Inflammatory macrophage (primary cell): ENCODE results near the gene CCDC57.

Experiments used
- DNase-seq, 2 donors: peaks; one replicate each; pipeline ENCODE4 v3.0.0-alpha.2; 2020 to 2022

Gene CCDC57

DNA sequence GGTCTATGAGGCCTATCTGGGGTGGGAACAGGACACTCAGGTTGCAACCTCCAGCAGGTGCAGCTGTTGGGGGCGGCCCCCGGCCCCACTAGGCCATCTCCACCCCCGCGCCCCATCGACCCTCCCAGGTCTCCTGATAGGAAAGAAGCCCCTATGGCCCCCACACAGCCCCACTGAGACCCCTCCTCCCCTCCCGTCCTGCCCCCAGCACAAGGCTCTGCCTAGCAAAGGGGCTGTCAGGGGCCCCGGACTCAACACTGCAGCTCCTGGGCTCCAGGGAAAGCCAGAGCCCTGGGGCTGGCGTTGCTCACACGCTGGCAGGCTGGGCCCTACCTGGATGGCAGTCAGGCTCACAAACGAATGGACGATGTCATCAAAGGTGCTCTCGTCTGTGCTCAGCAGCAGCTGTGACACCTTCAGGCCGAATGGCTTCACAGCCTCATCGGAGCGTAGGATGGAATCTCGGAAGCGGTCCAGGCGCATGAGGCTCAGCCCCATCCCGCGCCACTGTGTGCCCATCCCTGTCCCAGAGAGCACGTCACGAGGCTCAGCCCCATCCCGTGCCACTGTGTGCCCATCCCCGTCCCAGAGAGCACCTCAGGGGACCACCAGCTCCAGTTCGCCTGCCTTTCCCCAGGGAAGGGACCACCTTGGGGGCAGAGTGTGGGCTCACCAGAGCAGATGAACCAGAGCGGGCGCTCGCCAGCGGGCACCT lies 121.9 kb downstream of the CCDC57 start:
- DNase-seq: no peak

GRCh38 chr17:82089723-82090548 lies 122.7 kb downstream of the CCDC57 start:
- DNase-seq: no peak

GRCh38 chr17:82088838-82089722 lies 123.6 kb downstream of the CCDC57 start:
- DNase-seq: no peak

DNA sequence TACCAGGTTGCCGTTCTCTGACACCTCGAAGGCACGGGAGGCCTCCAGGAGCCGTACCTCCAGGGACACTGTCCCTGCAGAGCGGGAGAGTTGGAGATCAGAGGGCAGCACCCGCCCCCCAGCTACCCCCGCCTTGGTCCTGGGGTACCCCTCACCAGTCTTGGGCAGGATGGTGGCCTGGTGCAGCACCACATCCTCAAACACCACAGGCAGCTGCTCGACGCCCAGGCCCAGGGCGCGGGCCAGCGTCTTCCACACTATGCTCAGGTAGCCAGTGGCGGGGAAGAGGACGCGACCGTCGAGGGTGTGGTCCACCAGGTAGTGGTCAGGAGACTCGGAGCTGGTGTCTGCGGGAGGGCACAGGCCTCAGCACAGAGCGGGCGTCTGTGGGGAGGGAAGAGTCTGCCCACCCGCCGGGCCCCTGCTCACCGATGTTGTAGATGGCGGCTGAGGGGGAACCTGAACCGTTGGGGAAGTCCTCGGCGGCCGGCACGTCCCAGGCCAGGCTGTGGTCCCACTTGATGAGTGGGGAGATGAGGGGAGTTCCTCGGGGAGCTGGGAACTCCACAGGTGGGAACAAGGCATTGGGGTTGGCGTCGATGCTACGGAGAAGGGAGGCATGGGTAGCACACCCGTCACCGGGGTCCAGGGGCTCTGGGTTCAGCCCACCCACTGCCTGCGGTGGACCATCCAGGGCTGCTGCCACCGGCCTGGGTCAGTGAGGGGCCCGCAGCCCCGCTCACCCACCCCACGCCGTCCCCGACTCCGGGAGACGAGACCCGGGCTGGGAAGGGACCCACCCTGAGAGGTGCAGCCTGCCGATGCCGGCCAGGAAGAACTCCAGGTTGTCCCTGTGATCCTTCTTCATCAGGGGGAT lies 124.4 kb downstream of the CCDC57 start:
- DNase-seq: no peak

- DNase-seq: no peak
Observed at GRCh38 chr17:82086941-82087906, 125.4 kb downstream of the CCDC57 start.

DNA sequence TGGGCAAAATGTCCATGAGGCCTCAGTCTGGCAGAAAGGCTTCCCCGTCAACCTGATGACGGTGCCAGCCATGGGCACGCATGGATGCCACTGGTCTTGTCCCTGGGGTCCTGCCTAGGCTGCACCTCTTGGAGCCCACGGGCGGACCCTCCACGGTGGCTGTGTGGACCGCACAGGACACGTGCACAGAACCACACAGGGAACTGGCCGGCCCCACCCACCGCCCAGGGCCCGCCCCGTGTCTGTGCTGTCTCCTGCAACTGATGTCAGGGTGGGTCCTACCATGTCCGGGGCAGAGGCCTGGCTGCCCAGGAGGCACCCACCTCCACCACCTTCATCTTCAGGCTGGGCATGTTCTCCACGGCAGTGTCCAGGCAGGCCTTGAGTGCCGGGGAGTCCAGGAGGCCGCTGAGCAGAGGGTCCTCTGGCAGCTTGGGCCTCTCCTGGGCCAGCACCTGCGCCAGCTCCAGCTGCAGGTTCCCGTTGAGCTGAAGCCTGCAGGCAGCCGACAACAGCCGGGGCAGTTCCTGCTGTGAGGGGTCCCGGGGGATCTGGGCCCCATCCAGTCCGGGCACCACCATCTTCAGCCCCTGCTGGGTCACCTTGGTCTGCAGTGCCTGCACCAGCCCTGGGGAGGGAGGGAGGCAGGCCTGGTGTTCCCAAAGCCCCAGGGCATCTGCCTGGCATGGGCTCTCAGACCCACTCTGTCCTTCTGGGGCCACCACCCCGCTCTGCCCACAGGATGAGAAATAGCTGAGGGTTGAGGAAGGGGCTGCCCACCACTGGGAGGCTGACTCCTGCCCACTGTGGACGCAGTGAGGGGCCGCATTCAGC lies 126.5 kb downstream of the CCDC57 start:
- DNase-seq: no peak

DNA sequence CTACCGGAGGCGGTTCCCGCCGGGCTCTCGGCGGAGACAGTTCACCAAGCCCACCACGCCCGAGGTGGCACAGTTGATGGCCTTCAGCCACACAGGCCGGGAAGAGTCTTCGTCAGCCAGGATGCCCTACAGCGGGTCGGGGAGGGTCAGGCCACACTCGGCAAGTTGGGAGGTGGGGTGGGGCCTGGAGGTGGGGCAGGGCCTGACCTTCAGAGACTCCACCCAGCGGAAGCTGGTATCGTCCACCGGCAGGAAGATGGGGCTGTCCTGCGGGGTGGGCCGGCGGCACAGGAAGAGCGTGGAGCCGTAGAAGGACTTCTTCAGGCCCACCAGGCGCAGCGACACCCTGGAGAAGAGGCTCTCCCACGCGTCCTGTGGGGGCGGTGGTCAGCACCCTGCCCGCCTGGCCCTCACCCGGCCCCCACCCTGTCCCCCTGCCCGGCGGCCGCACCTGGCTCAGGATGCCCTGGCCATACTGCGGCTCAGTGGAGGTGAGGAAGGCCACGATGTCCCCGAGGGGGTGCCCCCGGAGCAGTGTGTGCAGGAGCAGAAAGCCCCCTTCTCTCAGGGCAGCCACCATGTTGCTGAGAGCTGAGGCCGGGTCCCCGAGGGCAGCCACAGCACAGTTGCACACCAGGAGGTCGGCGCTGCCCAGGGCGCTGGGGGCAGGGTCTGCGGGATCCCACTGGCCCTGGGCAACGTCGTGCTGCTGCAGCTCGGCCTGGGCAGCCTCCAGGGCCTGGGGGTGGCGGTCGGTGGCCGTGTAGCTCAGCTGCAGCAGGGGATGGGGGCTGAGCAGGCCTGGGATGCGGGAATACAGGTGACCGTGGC lies 127.4 kb downstream of the CCDC57 start:
- DNase-seq: no peak

DNA sequence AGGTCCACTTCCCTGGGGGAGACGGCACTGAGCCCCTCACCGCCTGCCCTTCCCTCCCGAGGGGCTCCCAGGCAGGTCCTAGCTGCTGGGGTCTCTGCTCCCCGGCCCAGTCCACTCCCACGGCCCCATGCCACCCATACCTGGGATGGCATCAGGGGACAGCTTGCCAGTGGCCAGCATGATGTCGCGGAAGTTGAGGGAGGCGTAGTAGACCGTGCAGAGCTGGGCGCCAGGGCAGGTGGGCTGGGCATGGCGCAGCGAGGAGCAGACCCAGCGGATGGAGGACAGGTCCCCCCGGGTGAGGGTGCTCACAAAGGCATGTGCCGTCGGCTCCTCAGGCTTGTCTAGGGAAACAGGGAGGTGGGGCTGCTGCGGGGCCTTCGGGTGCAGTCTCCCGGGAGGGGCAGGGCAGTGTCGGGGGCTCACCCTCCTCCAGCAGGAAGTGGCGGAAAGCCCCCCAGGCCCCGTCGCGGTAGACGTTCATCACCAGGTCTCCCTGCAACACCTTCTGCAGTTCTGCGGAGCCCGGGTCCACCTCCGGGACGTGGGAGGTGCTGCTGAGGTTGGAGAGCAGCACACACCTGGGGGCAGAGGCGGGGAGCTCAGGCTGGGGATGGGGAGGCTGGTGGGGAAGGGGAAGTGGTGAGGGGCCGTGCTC lies 128.1 kb downstream of the CCDC57 start:
- DNase-seq: no peak

- DNase-seq: no peak
Observed at GRCh38 chr17:82083533-82084359, 128.9 kb downstream of the CCDC57 start.

- no peak for DNase-seq
Observed at GRCh38 chr17:82083009-82083408, 129.6 kb downstream of the CCDC57 start.

DNA sequence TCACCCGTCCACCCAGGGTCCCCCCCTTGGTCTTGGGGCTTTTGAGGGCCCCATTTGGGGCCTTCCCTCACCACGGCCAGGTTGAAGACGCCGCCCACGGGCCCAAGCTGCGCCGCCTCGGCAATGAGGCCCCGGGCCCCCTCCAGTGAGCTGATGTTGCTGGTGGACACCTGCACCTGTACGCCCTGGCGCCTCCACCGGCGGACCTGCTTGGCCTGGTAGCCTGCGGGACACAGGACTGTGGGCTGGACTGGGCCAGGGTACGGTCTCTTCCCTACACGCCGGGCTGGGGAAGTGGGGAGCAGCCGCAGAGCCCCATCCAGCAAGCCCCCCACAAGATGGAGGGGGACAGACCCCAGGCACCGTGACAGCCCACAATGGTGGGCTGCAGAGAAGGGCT lies 130.2 kb downstream of the CCDC57 start:
- DNase-seq: no peak

DNA sequence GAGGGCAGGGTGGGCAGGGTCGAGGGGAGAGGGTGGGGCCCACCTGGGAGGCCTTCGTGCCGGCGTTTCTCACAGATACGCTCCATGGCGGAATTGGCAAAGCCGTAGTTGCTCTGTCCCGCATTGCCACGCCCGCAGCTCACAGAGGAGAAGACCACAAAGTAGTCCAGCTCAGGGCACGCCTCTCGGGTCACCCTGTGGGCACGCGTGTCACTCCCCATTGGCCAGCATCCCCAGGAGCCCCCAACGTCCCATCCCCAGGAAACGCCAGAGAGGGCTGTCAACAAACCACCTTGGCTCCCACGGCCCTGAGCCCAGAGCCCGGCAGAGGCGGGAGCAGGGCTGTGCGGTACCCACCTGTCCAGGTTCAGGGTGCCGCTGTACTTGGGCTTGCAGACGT lies 130.7 kb downstream of the CCDC57 start:
- DNase-seq: no peak

- DNase-seq: no peak
Observed at GRCh38 chr17:82081546-82081945, 131.1 kb downstream of the CCDC57 start.

- DNase-seq: no peak
Observed at GRCh38 chr17:82080789-82081464, 131.7 kb downstream of the CCDC57 start.

- DNase-seq: no peak
Observed at GRCh38 chr17:82080048-82080788, 132.4 kb downstream of the CCDC57 start.
